Spleen (tissue), 11 donors: ENCODE data around the gene PSENEN. TPM values are rescaled to one million over a fixed set of nuclear protein-coding genes. Genes with fewer than 3 reads are reported as not detected.
A peak's percentile ranks its signal among the peaks of the same experiment; 100 is the strongest.

ENCODE experiments used
- DNase-seq: peaks from one replicate; pipeline ENCODE4 v3.0.0-alpha.2; 2020
- H3K27ac ChIP-seq, 8 donors: fragments of 200-600 bp; sonication (generic) in 7 of 8; 1 replicate in 4 of 8; 2 replicates in 4 of 8; pipeline versions ENCODE4 v1.5.0 to v1.8.0; 2016 to 2021; ENCODE audit warnings: inconsistent platforms in 4 of 8, mild to moderate bottlenecking in 4 of 8, moderate library complexity in 1 of 8
- H3K27me3 ChIP-seq, 7 donors: fragments of 200-600 bp; sonication (generic) in 6 of 7; replicated peaks in 1 of 7; 1 replicate in 4 of 7; 2 replicates in 3 of 7; pipeline versions ENCODE4 v1.5.0 to v1.8.0; 2016 to 2021; ENCODE audit warnings: inconsistent platforms in 3 of 7, mild to moderate bottlenecking in 1 of 7
- H3K36me3 ChIP-seq, 6 donors: fragments of 200-600 bp; sonication (generic) in 5 of 6; 1 replicate in 4 of 6; 2 replicates in 2 of 6; pipeline versions ENCODE4 v1.5.0 to v1.8.0; 2016 to 2021; ENCODE audit warnings: inconsistent platforms in 2 of 6
- H3K4me1 ChIP-seq, 6 donors: fragments of 200-600 bp; sonication (generic) in 5 of 6; 1 replicate in 3 of 6; 2 replicates in 3 of 6; pipeline versions ENCODE4 v1.5.0 to v1.8.0; 2016 to 2021; ENCODE audit warnings: inconsistent platforms in 3 of 6
- H3K4me3 ChIP-seq, 8 donors: fragments of 200-600 bp; sonication (generic) in 7 of 8; 1 replicate in 4 of 8; 2 replicates in 4 of 8; pipeline versions ENCODE4 v1.5.0 to v1.8.0; 2016 to 2021; ENCODE audit warnings: inconsistent platforms in 4 of 8, mild to moderate bottlenecking in 4 of 8, moderate library complexity in 2 of 8
- H3K9me3 ChIP-seq, 8 donors: fragments of 200-600 bp; sonication (generic) in 7 of 8; 1 replicate in 4 of 8; 2 replicates in 4 of 8; pipeline versions ENCODE4 v1.5.0 to v1.8.0; 2016 to 2021; ENCODE audit warnings: inconsistent platforms in 4 of 8
- CTCF ChIP-seq, 11 experiments: fragments of 200-600 bp in 7 of 11; fragments of 450-650 bp in 4 of 11; sonication (generic) in 4 of 11; IDR thresholded peaks in 8 of 11; conservative IDR thresholded peaks in 3 of 11; 1 replicate in 7 of 11; 2 replicates in 4 of 11; pipeline versions ENCODE4 v1.4.0 to v1.8.0; 2016 to 2021; ENCODE audit warnings: antibody characterized with exemption in 11 of 11, inconsistent platforms in 4 of 11, mild to moderate bottlenecking in 1 of 11
- POLR2A ChIP-seq, 3 donors: fragments of 450-650 bp; IDR thresholded peaks; one replicate each; pipeline ENCODE4 v1.5.1; 2017; ENCODE audit warnings: antibody characterized with exemption in 3 of 3, mild to moderate bottlenecking in 1 of 3
- POLR2AphosphoS5 ChIP-seq, 3 donors: sonication (generic); formaldehyde crosslinking; IDR thresholded peaks; one replicate each; pipeline ENCODE4 v1.5.1; 2017; ENCODE audit warnings: antibody characterized with exemption in 3 of 3
- WGBS, 5 donors: extraction: QIAGEN DNeasy Blood & Tissue Kit in 3 of 5; methylation state at CpG; one replicate each; pipeline versions ENCODE4 v1.1.5 to v1.1.7; 2013 to 2018; 5-methylcytosine and 5-hydroxymethylcytosine counted together
- intact Hi-C: fragments of 100-400 bp; cut with DNase I; formaldehyde crosslinking; loops from one replicate; pipeline ENCODE4 v1.15.0; 2023; ENCODE audit warnings: low total_unique reads
- polyA plus RNA-seq, 3 donors: library from polyadenylated mRNA; stranded (reverse); fragments of 200-250 nt; gene quantifications; one replicate each; pipeline ENCODE4 v1.2.1, GENCODE V29; 2013
- total RNA-seq, 7 donors: library from RNA; depleted of rRNA in 3 of 7; stranded (reverse); fragments of >200 nt in 3 of 7; fragmentation: NEBNext Ultra II Directional in 4 of 7; extraction: Animal tissue kit (Norgen Biotek cat#: 25700) in 4 of 7; gene quantifications; one replicate each; pipeline versions ENCODE4 v1.1.0 to v1.2.1, GENCODE V29; 2016 to 2021
- donor health status: healthy with polysubstance abuse.
- donor health status: DM: no; HTN: no; CAD: no; lungs with moderate emphysema.
- donor health status: DM: no; HTN: no; CAD: no.
- donor health status: Bipolar disorder and iron deficiency.
- donor health status: healthy.
- donor health status: DM: no; HTN: no; CAD: no.
- donor health status: DM: yes; HTN: yes; CAD: no.

The PSENEN gene
- total and polyA plus RNA-seq, 10 donors: 37.5 to 71.3 (median 51.0) TPM

DNA sequence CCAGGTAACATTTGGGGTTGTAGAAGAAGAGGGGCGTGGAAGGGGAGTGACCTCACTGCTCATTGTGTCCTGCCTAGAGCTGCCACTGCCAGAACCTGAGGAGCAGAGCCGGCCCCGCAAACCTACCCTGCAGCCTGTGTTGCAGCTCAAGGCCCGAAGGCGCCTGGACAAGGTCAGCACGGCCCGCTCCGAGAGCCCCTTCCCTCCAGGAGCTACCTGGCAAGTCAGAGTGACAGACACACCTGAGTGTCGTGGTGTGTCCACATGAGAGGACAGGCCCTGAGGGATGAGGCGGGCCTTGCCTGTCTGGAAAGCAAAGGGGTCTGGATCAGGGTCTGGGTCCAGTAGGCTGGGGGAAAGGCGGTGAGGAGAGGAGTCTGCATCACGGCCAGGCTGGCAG lies 20.9 kb upstream of the PSENEN start:
- TF ChIP-seq CTCF (IDR thresholded peaks at IDR 0.05 in 8 of 11, conservative IDR thresholded peaks at IDR 0.05 in 3 of 11): no peak
- peak in 1 of 3 donors; percentile 51 for TF ChIP-seq POLR2AphosphoS5 (IDR thresholded peaks at IDR 0.05)
- Histone ChIP-seq H3K4me1 (peaks cover 2 to 37% (median 9%) of the 10 kb centered on the region in 6 donors), H3K4me3 (no peak overlapping the region), H3K9me3 (no peaks in the 10 kb centered on the region), H3K27me3 (no peaks in the 10 kb centered on the region), H3K36me3 (peaks cover 0 to 100% (median 96%) of the 10 kb centered on the region in 6 donors), H3K27ac (no peak overlapping the region)
- DNase-seq: no peak
- WGBS, 5 donors: 95 to 99% (median 97%) methylated on average over 11 to 12 of the region's 12 CpGs
- intact Hi-C loops: no loop called here

GRCh38 chr19:35725216-35725861 lies 20.1 kb upstream of the PSENEN start:
- peak in 1 of 3 donors; percentile 47 for TF ChIP-seq POLR2AphosphoS5 (IDR thresholded peaks at IDR 0.05)
- TF ChIP-seq CTCF (IDR thresholded peaks at IDR 0.05 in 8 of 11, conservative IDR thresholded peaks at IDR 0.05 in 3 of 11): no peak
- no peak for TF ChIP-seq POLR2A (IDR thresholded peaks at IDR 0.05)
- Histone ChIP-seq H3K4me1 (peaks cover 0 to 29% (median 2%) of the 10 kb centered on the region in 6 donors), H3K4me3 (no peak overlapping the region), H3K27ac (no peak overlapping the region), H3K27me3 (no peaks in the 10 kb centered on the region), H3K36me3 (peaks cover 0 to 100% (median 96%) of the 10 kb centered on the region in 6 donors), H3K9me3 (no peaks in the 10 kb centered on the region)
- DNase-seq: no peak
- intact Hi-C loops: no loop called here
- WGBS, 5 donors: 95 to 98% (median 96%) methylated on average over 23 of the region's 23 CpGs

DNA sequence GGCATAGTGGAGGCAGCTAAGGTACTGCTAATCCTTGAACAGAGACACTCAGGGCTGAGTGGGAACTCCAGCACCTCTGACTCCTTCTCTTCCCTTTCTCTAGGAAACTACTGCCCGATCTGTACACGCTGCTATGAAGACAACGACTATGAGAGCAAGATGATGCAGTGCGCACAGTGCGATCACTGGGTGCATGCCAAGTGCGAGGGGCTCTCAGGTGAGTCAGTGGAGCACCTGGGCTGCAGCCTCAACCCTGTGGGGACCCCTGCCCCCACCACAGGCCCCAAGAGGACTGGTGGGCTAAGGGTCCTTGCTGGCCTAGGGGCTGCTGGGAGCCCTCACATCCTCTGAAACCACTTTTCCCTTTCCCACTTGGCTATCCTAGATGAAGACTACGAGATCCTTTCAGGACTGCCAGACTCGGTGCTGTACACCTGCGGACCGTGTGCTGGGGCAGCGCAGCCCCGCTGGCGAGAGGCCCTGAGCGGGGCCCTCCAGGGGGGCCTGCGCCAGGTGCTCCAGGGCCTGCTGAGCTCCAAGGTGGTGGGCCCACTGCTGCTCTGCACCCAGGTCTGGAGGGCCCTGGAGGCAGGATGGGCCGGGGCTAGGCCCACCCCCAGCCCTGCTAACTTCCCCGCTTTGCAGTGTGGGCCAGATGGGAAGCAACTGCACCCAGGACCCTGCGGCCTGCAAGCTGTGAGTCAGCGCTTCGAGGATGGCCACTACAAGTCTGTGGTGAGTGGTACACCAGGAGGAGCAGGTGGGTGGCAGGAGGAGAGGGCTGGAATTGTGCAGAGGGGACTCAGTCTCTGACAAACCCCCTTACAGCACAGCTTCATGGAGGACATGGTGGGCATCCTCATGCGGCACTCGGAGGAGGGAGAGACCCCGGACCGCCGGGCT lies 18.1 kb upstream of the PSENEN start:
- intact Hi-C loops: no loop called here
- 94 to 96% (median 95%) methylated on average over 17 to 25 of the region's 25 CpGs for WGBS, 5 donors
- TF ChIP-seq POLR2AphosphoS5 (IDR thresholded peaks at IDR 0.05): peak in 1 of 3 donors; percentile 37
- no peak for TF ChIP-seq CTCF (IDR thresholded peaks at IDR 0.05 in 8 of 11, conservative IDR thresholded peaks at IDR 0.05 in 3 of 11)
- H3K4me1 ChIP-seq: peaks cover 0 to 9% (median 0%) of the 10 kb centered on the region in 6 donors
- H3K36me3 ChIP-seq: peaks cover 0 to 100% (median 100%) of the 10 kb centered on the region in 6 donors
- no peak overlapping the region for H3K27ac ChIP-seq
- H3K9me3 ChIP-seq: no peaks in the 10 kb centered on the region
- H3K4me3 ChIP-seq: no peak overlapping the region
- no peaks in the 10 kb centered on the region for H3K27me3 ChIP-seq
- no peak for DNase-seq
